HG03354 (cell line): ENCODE measurements around the gene KCNH2.
"Not testable (repeated sequence)": the region's sequence is repeated elsewhere in the genome, so short reads cannot be mapped to it uniquely, and the experiment has no call there.

Experiments used
- ATAC-seq: cut with Tn5 transposase; IDR thresholded peaks from one replicate; pipeline ENCODE4 v1.9.1; 2021; ENCODE audit warnings: mild to moderate bottlenecking; ENCODE audit not compliant: unreplicated experiment, poor library complexity, severe bottlenecking

KCNH2 gene

DNA sequence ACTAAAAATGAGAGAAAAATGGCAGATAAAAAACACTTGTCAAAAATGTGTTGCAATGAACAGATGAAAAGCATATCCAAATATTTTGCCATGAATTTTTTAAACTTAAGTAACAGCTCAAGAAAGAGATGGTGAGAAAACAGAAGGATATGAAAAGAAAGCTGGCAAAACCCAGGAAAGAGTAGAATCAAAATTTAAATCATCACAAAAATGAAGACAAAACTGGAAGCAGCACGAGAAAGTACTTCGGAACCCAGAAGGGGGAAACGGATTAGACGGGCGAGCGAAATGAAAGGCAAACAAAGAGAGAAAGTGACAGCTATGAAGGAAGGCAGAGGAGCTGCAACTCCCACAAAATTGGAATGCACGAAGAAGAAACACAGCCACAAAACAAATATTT is 60.2 kb downstream of the KCNH2 start:
- no peak for ATAC-seq

DNA sequence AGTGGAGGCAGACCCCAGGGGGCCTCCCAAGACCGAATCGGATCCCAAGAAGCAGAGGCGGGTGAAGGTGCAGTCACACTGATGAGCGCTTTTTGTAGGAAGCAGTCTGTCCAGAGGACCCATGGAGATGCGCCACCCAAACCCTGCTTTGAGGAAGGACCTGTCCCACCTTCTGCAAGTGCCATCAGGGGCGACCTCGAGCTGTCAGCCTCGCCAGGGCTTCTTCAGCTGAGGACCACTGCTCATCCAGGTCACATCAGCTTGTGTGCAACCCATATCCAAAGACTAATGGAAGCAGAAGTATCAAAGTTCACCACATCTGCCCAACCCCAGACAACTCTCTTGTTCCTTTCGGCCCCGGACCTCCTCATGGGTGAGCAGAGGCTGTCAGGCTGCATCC is 61.5 kb downstream of the KCNH2 start:
- no peak for ATAC-seq

DNA sequence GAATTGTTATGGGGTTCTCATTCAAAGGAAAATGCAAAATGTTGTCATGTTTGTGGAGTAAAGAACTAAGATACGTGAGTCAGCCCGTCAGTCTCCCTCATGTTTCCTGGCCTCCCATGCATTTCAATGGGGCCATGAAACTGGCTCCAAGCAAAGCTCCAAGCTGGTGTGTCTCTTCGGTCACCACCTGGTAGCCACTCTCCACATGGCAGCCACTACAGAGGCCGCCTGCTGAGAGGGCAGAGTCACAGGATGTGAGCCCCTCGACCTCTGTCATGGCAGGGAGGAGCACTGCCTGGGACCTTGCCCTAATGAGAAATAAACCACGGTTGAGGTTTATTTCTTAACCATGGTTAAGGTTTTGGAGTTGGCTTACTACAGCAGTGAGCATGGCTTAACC is 63.2 kb downstream of the KCNH2 start:
- ATAC-seq: no peak

DNA sequence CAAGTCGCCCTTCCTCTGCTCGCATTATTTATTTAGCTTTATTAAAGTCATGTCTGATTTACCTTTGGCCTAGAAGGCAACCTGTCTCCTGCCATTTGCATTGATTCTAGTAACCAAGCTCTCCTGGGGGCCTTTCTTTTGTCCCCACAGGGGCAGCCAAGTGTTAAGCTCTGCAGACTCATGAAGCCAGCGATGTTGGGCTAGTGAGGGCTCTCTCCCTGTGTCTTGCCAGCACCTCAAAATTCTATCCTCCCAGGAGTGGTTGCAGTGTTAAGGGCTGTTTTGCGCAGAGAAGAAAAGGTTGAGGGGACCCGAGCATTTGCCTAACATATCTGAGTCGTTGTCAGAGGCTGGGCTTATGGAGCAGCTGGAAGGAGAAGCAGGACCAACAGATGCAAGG is 63.9 kb downstream of the KCNH2 start:
- ATAC-seq: no peak

DNA sequence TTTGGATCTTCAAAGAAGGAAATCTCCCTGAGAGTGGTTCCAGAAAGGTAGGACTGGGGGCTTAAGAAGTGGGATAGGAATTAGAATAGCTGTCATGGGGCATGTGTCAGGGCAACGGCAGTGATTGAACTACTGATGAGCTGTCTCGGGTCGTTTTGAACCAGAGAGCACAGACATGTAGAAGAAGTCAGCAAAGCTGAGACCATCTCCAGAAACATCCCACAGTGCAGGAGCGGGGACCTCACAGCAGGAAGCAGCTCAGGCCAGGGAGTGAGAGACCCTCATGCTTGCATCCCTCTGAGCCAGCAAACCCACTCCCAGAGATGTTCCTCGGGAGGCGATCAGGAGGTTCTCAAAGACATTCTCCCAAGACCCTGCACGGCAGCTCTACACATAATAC is 65.7 kb downstream of the KCNH2 start:
- ATAC-seq: no peak

DNA sequence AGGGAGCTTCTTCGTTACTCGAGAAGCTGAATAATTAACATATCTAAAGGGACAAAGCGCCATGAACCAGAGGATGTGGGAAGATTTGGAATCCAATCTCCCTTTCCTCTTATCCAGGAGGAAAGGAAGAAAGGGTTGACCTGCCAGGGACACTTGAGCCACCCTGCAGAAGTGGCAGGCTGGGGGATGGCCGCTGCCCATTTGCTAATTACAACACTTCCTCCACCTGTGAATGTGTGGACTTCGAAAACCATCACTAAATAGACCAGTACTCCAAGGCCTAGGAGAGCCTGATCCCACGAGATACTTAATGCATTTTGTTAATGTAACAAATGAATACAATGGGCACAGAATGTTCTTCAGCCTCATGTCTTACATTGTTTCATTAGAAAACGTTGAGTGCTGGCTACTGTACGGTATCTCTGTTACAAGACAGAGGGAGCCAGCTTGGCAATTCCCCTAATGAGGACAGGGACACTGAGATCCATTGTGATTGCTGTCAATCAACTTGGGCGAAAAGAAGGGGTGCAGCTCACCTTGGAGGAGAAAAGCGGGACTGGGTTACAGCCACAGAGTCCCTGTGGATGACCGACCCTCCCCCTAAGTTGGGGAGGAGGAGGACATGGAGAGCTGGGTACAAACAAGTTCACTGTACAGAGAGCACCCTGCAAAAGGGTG is 66.4 kb downstream of the KCNH2 start:
- ATAC-seq: no peak

DNA sequence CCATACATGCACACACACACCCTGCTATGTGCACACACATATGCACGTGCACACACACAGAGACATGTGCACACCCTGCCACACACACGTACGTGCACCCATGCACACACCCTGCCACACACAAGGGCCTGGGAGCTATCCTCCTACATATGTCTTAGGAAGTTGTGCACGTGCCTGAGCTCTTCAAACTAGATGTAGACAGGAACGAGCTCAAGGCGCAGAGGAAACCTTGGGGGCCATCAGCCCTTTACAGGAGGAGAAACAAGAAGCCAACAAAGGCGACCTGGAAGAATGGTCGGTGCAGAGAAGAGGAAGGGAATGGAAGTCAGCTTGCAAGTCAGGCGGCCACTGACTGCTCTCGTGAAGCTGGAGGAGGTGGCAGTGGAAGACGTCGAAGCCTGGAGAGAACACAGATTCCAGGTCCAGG is 67.1 kb downstream of the KCNH2 start:
- no peak for ATAC-seq

DNA sequence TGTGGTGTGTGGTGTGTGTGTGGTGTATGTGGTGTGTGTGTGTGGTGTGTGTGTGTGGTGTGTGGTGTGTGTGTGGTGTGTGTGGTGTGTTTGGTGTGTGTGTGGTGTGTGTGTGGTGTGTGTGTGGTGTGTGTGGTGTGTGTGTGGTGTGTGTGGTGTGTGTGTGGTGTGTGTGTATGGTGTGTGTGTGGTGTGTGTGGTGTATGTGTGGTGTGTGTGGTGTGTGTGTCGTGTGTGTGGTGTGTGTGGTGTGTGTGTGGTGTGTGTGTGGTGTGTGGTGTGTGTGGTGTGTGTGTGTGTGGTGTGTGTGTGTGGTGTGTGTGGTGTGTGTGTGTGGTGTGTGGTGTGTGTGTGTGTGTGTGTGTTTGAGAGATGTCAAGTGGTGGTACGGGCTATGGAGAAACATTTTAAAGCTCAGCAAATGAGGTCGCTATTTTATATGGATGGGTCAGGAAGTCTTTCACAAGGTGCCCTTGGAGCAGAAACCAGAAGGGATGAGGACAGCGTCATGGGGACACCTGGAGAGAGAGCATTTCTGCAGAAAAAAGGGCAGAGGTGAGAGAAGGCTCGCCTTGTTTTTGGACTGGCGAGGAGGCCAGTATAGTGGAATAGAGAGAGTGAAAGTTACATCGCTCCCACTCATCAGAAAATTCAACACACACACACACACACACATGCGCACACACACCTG is 67.7 kb downstream of the KCNH2 start:
- not testable (repeated sequence) for ATAC-seq

DNA sequence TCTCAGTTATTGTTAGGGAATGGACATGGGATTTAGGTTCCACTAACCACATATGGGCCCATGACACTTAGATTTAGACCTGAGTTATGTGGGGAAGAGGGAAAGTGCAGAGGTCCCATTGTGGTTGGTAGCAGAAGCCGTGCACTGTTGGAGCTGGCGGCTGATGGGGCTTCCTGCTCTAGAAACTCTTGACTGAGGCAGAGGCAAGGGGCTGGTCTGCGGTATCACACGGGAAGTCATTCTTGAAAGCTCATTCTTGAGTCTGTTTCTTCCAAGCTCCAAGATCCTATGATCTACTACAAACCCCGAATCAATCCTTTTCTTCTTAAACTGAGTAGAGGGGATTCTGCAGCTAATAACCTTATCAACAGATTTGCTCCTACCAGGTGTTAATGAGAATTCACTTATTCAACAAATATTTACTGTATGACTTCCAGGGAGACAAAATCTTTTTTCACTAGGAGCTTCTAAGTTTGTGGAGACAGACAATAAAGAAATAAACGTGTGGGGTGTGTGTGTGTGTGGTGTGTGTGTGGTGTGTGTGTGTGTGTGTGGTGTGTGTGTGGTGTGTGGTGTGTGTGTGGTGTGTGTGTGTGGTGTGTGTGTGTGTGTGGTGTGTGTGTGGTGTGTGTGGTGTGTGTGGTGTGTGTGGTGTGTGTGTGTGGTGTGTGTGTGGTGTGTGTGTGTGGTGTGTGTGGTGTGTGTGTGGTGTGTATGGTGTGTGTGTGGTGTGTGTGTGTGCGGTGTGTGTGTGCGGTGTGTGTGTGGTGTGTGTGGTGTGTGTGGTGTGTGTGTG is 68.7 kb downstream of the KCNH2 start:
- no peak for ATAC-seq

DNA sequence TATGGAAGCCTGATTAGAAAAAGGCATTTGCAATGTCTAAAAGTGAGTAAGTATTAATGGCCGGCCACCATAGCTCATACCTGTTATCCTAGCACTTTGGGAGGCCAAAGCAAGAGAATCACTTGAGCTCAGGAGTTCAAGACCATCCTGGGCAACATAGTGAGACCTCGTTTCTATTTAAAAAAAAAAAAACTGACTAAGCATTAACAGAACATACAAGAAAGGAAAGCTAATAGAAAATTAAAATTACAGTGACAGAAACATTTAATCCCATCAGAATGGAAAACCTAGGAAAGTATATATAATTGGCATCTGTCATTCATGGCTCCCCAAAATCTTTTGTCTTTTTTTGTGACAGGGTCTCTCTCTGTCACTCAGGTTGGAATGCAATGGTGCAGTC is 69.9 kb downstream of the KCNH2 start:
- no peak for ATAC-seq

DNA sequence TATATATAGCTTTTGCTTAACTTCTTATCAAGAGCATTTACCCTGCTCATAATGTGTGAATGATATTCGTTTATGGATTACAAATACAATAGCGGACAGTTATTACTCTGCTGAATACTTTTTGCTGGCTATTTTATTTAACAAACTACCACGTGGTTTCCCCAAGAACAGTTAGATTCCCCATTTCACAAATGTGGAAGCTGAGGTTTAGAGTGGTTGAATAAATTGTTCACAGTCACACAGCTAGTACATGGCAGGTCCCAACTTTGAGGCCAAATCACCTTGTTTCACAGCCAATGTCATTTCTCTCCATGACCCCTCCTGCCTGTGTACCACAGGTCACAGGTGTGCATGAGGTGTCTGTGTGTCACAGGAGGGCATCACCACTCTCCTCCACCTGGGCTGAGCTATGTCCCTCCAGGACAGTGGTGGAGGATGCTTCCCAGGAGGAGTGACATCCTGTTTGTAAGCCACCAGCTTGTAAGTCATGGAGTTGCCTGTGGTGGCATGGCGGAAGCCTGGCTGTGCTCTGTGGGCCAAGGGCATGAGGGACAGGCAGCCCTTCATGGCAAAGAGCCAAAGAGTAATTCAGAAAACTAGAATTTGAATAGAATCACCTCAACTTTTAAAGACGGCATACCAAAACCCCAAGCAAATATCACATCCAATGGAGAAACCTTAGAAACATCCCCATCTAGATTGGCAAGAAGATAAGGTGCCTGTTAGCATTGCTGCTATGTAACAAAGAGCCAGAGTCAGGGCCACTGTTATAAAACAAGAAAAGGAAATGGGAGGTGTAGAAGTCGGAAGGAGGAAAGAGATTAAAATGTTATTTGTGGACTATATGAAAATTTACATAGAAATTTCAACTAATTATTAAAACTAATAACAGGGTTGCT is 73.9 kb downstream of the KCNH2 start:
- no peak for ATAC-seq

DNA sequence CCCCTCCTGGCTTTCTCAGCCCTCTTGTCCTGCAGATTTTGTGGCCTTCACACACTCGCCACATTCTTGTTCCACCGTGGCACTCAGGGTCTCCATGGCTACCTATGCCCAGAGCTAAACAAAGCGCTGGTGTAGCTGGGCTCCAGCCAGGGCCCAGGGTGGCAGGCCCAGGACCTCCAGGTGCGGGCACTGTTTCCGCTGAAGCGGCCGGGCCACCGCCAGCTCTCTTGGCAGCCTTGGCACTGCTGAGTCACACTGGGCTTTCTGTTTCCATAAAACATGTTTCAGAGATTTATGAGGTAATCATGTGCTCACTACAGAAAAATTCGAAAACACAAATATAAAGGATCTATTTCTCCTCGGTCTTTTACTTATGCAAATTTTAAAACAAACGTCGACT is 74.5 kb downstream of the KCNH2 start:
- no peak for ATAC-seq

DNA sequence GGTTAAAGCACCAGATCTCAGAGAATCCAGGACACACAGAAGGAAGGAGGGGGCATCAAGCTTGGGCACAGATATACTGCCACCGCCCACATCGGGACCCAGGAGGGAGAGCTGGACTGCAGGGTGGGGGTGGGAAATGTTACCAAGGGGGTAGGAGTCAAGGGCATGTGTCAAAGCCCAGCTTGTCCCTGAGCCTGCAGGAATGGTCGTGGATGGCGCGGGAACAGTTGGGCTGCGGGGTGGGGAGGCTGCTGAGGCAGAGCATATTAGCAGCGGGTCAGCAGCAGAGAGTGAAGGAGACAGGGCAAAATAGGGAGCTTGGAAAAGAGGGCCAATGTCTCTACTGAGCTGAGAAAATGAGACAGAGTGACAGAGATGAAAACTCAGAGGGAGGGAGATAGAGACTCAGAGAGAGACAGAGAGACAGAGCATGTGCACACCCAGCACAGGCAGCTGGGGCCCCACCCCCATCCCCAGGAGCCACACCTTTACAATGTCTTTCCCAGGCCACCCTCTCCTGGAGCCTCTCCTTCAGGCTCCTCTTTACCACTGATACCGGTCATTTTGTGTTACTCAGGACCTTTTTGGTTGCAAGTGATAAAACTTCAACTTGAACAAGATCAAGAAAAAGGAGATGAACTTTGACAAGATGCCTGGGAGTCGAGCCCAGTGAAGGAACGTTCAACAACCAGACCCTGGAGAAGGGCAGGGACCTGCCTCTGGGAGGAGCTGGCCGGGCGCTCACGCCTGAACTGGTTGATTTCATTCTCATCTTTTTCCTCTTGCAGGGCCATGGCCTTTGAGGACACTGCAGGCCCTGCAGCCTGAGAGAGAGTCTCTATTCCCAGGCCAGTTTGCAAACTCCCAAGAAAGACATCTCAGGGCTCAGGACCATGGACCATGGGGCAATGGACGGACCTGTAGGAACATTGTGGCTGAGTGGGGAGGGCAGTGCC is 75.8 kb downstream of the KCNH2 start:
- ATAC-seq: no peak

DNA sequence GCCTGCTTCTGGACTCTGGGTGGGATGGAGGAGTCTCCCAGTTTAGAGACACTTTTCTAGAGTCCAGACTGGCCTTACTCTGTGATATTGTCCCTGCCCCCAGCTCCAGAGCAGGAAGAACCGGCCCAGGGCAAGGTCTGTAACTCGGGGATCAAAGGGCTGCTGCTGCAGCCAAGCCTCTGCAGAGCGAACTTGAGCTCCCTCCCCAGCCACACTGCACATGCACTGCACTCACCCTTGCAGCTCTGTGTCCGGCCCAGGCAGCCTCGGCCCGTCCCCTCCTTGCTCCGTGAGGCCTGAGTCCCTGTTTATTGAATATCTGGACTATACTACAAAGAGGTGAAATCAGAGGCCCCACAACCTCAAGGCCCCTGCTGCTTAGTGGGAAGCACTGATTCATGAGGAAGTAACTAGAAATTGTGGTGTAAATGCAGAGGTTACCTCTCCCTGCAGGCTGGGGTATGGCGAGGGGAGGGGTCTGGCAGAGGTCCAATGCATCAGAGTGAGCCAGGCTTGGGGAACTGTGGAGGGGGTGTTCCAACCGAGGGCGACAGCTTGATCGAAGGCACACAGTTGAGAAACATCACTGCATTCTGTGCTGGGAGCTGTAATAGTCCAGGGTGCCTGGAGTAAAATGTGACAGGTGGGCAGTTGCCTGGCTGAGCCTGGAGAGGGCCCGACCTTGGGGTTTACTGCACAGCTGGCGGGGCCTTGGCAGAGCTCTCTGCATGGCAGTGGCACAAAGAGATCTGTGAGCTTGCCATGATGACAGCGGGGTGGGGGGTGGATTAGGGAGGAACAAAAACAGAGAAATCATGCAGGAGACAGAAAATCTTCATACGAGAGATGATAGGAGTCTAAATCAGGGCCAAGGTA is 76.7 kb downstream of the KCNH2 start:
- no peak for ATAC-seq

DNA sequence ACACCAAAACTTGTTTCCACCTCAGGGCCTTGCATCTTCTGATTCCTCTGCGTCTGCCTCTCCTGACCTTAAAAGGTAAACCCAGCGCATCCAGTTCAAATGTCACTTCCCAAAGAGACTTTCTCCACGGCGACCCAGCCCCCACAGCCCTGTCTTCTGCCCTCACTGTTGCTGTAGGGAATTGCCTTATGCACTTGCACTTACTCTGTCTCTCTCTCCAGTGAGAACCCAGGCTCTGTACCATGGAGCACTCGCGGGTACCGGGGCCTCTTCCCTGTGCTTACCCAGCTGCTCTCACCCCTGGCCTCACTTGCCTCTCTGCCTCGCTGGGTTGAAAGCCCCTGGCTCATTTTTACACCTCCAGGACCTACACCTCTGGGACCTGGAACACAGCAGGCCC is 77.4 kb downstream of the KCNH2 start:
- no peak for ATAC-seq

DNA sequence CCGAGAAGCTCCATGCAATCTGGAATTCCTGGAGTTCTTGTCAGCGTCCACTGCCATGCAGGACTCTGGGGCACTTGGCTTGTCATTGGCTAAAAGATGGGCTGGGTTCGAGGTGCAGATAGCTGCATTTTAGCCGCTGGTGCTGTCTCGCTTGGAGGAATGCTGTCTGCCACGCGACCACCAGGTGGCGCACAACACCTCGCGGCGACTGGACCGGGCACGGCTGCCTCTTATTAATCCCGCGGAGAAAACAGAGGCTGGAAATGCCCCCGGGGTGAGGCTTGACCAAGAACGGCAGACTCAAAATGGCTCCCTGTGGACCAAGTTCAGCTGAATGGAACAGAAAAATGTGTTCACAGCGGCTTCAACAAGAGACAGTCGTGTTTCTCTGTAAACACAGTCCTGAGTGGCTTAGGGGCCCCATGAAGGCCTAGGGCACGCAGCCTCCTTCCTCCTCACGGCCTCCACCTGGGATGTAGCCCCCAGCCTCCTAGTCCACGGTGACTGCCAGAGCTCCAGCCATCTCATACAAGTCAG is 79.6 kb downstream of the KCNH2 start:
- peak; percentile 69 for ATAC-seq
